ENCODE results near the gene SLC6A11.

SLC6A11 gene

DNA sequence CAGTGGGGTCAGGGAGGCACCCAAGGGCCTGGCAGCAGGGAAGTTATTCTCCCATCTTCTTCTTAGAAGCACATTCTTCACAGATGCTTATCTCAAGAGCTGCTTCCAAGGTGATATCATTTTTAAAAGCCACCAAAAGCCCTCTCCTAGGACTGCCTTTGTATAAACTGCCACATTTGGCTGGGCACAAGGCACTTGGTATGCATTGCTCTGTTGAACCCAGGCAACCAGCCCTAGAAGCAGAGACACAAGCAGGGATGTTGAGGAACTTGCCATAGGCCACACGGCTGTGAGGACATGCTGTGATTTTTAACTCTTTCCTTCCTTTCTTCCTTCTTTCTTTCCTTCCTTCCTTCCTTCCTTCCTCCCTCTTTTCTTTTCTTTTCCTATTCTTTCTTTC lies 169.2 kb downstream of the SLC6A11 start:
- no peak for DNase-seq

DNA sequence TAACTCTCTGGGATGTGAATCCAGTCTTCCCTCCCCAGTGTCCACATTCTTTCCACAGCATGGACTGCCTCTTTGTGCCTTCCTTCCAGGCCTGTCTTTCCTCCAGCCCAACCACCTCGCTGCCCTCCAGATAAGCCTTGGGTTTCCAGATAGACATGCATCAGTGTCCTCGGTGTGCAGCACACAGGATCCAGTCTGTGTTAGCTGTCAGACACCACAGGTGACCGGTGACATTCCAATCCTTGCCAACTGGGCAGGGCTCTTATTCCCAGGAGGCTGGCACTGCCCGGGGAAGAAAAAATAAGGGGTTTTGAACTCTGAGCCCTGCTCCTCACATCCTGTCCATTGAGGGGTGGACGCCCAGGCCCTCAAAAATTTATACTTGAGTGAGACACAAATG lies 170.6 kb downstream of the SLC6A11 start:
- no peak for DNase-seq

DNA sequence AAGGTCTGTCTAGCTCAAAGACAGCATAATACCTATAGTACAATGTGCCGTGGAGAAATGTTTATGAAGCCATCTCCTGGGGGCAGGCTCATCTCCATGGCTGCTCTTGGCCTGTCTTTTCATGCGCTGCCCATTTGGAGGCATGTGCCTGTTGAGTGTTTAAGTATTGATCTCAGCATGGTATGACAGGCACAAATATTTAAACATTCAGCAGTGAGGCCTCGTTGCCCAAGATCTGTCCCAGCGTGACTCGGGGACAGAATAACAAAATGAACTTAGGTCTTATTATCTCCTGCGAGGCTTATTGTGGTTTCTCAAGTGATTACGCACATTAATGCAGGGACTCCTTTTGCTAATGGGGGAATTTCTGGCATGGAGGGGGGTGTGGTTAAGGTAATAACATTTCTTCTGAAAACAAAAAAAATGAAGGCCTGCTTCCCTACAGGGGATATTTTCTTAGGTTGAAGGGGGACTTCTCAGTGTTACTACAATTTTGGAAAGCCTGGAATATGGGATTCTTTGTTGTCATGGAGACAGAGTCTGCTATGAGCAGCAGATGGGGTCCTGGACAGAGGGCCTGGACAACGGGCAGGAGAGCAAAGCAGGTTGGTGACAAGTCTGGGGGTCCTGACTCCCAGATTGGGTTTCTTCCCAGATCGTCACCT lies 172.1 kb downstream of the SLC6A11 start:
- DNase-seq: no peak

DNA sequence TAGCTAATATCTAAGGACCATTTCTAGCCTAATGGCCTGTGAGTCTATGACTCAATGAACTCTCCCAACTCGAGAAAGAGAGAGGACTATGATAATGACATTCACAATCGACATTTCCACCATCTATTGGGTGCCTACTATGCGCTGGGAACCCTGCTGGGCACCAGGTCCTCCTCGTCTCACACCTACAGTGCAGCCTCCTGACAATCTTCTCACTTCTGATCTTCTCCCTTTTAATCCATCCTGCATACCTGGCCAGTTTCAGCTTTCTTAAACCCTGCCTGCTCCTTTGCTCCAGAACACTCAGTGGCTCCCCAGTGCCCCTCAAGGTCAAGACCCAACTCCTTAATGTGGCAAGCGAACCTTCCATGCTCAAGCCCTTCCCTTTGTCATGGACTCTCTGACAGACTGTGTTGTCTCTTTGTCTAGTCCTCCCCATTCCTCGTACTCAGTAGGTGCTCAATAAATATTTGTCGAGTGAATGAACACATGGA lies 173.0 kb downstream of the SLC6A11 start:
- no peak for DNase-seq
